HG03095 (cell line): ENCODE results near the gene ZNHIT1.
"Not testable (repeated sequence)": the region's sequence is repeated elsewhere in the genome, so short reads cannot be mapped to it uniquely, and the experiment has no call there.

ENCODE experiments used
- ATAC-seq: cut with Tn5 transposase; IDR thresholded peaks from one replicate; pipeline ENCODE4 v1.9.1; 2021; ENCODE audit warnings: moderate library complexity; ENCODE audit not compliant: unreplicated experiment

The ZNHIT1 gene

GRCh38 chr7:101240226-101241014 lies 22.5 kb downstream of the ZNHIT1 start:
- no peak for ATAC-seq

DNA sequence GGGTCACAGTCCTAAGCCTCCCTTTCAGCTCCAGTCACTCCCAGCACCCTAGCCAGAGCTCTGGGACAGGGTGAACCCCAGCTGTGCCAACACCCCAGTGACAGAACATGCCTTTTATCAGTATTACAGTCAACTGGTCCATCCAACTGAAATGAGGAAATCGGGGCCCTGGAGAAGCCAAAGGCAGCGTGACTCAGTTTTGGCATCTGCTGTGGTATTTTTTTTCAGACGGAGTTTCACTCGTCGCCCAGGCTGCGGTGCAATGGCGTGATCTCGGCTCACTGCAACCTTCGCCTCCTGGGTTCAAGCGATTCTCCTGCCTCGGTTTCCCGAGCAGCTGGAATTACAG lies 23.0 kb downstream of the ZNHIT1 start:
- ATAC-seq: no peak

DNA sequence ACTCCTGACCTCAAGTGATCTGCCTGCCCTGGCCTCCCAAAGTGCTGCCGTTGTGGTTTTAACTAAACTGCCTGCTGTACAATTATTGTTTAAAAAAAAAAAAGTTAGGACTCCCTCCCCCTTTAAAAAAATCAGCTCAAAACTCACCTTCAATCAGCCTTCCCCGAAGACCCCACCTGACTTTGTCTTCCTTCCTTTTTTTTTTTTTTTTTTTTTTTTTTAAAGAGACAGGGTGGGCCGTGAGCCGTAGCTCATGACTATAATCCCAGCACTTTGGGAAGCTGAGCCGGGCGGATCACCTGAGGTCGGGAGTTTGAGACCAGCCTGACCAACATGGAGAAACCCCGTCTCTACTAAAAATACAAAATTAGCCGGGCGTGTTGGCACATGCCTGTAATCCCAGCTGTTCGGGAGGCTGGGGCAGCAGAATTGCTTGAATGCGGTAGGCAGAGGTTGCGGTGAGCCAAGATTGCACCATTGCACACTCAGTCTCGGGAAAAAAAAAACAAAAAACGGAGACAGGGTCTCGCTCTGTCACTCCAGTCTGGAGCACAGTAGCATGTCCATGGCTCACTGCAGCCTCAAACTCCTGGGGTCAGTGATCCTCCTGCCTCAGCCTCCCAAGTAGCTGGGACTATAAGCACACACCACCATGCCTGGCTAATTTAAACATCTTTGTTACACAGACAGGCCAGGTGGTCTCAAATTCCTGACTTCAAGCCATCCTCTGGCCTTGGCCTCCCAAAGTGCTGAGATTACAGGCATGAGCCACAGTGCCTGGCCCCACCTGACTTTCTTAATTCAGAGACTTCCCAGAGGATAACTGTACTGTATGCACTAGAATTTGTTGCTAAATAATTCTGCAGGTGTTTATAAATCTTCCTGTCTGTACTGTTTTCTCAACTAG lies 23.7 kb downstream of the ZNHIT1 start:
- no peak for ATAC-seq

DNA sequence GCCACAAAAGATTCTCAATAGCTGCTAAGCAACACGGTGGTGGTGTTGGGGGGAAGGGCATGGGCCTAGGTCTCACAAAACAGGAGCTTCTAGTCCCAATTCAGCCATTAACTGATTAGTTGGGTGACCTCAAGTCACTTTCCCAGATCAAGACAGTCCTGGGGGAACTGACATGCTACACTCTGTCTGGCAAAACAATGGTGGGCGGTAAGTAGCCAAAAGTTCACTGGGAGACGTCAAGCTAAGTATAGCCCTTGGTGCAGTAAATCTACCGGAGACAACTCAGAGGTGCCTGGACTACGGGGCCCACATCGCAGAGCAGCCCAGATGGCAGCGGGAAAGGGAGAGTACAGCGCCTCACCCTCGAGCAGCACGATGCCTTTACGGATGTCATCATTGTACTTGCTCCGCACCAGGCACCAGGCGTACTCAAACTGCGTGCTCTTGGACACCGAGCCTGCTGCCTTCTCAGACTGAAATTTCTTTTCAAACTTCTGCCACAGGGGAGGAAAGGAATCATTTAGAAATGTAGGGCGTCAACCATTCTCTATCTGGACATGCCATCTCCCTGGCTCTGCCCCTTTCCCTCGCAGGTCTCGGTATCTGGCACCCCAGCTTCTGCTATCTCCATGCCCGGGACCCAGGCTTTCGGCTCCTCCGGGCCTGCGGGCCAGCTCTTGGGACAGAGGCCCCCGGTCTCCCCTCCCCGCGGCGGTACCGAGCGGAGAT lies 25.8 kb downstream of the ZNHIT1 start:
- no peak for ATAC-seq

DNA sequence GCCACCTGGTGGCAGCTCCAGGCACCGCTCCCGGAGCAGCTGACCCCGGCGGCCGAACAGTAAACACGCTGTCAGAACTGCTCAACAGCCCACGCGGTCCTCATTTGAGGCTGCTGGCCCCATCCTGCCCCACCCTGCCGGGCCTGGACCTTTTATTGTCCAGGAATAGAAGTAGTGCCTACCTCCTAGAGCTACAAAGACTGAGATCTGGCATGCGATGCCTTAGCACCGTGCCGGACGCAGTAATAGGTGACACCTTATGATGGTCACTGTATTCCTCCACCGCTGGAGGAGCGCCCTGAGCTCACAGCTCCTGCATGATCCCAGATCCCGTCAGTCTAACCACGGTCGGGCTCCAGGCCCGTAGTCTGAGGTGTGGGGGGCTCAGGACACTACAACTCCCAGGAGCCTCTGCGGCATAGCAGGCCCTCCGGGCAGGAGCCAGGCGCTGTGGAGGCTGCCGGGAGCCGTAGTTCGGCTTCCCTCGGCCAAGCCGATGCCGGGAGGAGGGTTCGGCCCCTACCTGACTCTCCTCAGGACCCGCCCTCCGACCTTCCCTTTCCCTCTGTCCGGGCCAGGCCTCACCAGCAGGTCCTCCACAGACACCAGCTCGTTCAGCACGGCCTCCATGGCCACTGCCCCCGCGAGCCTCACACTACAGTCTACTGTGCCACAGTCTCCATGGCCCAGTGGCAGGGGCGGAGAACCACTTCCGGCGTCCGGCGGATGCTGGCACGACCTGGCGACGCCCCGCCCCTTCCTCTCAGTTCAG lies 26.6 kb downstream of the ZNHIT1 start, which contains the start of gene FIS1:
TSS of gene FIS1 (minus strand) at position 707 of the 772 bp plus-strand sequence. CDS start at position 630, 77 bp downstream.
- ATAC-seq: peak; percentile 92

GRCh38 chr7:101245147-101245668 lies 27.2 kb downstream of the ZNHIT1 start:
- ATAC-seq: no peak

- no peak for ATAC-seq
Measured at GRCh38 chr7:101248276-101248675, 30.3 kb downstream of the ZNHIT1 start.

- peak; percentile 37 for ATAC-seq
Measured at GRCh38 chr7:101250324-101250723, 32.4 kb downstream of the ZNHIT1 start.

GRCh38 chr7:101251871-101252659 lies 34.1 kb downstream of the ZNHIT1 start:
- peak; percentile 93 for ATAC-seq

DNA sequence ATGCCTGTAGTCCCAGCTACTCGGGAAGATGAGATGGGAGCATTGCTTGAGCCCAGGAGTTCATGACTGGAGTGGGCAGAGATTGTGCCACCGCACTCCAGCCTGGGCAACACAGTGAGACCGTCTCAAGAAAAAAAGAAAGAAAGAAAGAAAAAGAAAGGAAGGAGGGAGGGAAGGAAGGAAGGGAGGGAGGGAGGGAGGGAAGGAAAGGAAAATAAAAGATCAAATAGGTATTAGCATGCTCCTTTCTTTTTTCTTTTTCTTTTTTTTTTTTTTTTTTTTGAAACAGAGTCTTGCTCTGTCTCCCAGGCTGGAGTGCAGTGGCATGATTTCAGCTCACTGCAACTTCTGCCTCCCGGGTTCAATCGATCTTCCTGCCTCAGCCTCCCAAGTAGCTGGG lies 35.2 kb downstream of the ZNHIT1 start:
- not testable (repeated sequence) for ATAC-seq

DNA sequence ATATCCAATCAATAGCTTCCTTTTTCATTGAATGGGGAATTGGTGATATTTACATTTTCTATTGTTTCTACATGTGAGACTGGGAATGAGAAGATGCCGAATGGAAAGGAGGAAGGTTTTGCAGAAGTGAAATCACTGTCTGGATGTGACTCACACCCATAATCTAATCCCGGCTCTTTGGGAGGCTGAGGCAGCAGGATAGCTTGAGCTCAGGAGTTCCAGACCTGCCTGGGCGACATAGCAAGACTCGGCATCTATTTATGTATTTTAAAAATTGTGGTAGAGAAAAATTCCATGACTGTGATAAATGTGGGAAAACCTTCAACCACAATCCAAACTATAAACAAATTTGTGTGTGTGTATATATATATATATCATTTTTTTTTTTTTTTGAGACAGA lies 37.8 kb downstream of the ZNHIT1 start:
- ATAC-seq: no peak

DNA sequence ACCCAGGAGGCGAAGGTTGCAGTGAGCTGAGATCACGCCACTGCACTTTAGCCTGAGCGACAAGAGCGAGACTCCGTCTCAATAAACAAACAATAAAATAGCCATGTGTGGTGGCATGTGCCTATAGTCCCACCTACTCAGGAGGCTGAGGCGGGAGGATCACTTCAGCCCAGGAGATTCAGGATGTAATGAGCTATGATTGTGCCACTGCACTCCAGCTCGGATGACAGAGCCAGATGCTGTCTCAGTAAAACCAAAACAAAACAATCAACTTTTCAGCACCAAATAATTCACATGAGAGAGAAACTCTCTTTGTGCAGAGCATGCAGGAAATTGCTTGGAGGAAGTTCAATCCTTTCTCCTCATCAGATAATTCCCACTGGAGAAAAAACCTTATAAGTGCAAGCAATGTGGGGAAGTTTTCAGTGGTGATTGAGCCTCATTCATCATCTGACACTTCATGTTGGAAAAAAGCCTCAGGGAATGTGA lies 40.3 kb downstream of the ZNHIT1 start:
- no peak for ATAC-seq

GRCh38 chr7:101264102-101264706 lies 46.2 kb downstream of the ZNHIT1 start:
- not testable (repeated sequence) for ATAC-seq

DNA sequence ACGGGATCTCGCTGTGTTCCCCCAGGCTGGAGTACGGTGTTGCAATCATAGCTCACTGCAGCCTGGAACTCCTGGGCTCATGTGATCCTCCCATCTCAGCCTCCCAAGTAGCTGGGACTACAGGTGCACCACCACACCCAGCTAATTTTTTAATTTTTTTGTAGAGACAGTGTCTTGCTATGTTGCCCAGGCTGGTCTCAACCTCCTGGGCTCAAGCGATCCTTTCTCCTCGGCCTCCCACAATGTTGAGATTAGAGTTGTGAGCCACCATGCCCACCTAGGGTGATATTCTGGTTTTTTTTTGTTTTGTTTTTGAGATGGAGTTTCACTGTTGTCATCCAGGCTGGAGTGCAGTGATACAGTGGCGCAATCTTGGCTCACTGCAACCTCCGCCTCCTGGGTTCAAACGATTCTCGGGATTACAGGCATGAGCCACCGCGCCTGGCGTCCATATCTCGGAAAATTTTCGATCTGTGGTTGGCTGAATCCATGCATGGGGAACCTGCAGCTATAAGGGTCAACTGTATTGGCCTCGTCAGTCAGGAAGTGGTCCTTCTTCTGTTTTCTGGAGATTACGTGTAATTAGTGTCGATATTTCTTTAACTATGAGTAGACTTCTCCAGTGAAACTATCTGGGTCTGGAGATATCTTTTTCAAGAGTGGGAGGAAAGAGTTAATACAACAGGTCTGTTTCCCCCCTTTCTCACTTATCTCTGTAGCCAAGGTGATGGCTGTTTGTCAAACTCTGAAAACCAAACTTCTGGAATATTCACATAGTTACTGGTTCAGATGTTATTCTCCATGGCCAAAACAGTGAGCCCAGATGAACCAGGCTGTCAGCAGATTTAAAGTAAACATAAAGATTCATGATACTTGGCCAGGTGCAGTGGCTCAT lies 47.9 kb downstream of the ZNHIT1 start:
- no peak for ATAC-seq

DNA sequence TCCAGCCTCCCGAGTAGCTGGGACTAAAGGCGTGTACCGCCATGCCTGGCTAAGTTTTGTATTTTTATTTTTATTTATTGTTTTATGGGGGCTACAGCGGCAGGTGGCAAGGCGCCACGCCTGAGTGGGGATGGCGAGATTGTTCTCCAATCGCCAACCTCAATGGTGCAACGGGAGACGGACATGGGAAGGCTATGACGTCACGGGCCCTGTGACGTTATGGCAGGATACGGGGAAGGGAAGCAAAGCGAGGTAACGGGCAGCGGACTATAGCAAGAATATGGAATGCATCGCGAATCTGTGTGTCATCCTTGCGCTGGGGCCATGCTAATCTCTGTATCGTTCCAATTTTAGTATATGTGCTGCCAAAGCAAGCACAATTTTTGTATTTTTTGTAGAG lies 51.7 kb downstream of the ZNHIT1 start:
- no peak for ATAC-seq

GRCh38 chr7:101271021-101271420 lies 53.1 kb downstream of the ZNHIT1 start:
- ATAC-seq: no peak

DNA sequence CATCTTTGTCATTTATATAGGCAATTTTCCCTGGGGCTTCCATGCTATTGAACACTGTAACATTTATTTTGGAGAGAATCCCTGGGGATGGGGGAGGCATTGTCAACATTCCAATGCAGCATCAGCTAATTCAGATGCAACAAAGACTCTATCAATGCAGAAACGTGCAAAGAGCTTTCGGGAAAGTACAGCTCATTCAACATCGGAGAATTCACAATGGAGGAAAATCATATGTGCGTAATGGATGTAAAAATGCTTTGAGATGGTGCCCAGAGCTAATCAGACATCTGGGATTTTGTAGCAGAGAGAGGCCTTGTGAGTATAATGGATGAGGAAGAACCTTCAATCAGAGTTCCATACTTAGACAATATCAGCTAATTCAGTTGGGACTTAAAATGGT lies 55.2 kb downstream of the ZNHIT1 start:
- ATAC-seq: no peak
